SK-N-SH treated with all-trans-retinoic acid at 6 μM for 48 hours (cell line): ENCODE results near the gene PAQR6.

Experiments used
- ATAC-seq: fragments of 200-7000 bp; cut with Tn5 transposase; 3 replicates; pipeline ENCODE4 v1.9.1; 2020; ENCODE audit warnings: mild to moderate bottlenecking, moderate library complexity
- ARNTL ChIP-seq: fragments of 450-650 bp; formaldehyde crosslinking; IDR thresholded peaks from 2 replicates; pipeline ENCODE4 v1.5.0; 2020; ENCODE audit warnings: low read depth, mild to moderate bottlenecking, moderate library complexity, borderline replicate concordance
- BACH2 ChIP-seq: fragments of 250-450 bp; sonication (Bioruptor Pico); IDR thresholded peaks from 2 replicates; pipeline ENCODE4 v1.9.0; 2021; ENCODE audit warnings: mild to moderate bottlenecking, borderline replicate concordance
- CSDC2 ChIP-seq: fragments of 250-450 bp; sonication (Bioruptor Pico); IDR thresholded peaks from 2 replicates; pipeline ENCODE4 v1.5.0; 2020; ENCODE audit warnings: mild to moderate bottlenecking, moderate library complexity
- ESRRG ChIP-seq: fragments of 250-450 bp; sonication (Bioruptor Pico); IDR thresholded peaks from 2 replicates; pipeline ENCODE4 v1.6.1; 2021; ENCODE audit warnings: mild to moderate bottlenecking
- GLIS3 ChIP-seq: fragments of 250-450 bp; sonication (Bioruptor Pico); IDR thresholded peaks from 2 replicates; pipeline ENCODE4 v1.5.0; 2020; ENCODE audit warnings: mild to moderate bottlenecking, moderate library complexity
- ISL1 ChIP-seq: fragments of 250-450 bp; sonication (Bioruptor Pico); IDR thresholded peaks from 2 replicates; pipeline ENCODE4 v2.1.2; 2022; ENCODE audit warnings: mild to moderate bottlenecking, moderate library complexity
- OSR1 ChIP-seq: fragments of 250-450 bp; sonication (Bioruptor Pico); IDR thresholded peaks from 2 replicates; pipeline ENCODE4 v1.8.0; 2022; ENCODE audit warnings: moderate library complexity, mild to moderate bottlenecking, inconsistent platforms
- RARB ChIP-seq: fragments of 250-450 bp; sonication (Bioruptor Pico); IDR thresholded peaks from 2 replicates; pipeline ENCODE4 v1.8.0; 2021; ENCODE audit warnings: mild to moderate bottlenecking, moderate library complexity
- SNAI2 ChIP-seq: fragments of 250-450 bp; sonication (Bioruptor Pico); IDR thresholded peaks from 2 replicates; pipeline ENCODE4 v1.5.0; 2020; ENCODE audit warnings: mild to moderate bottlenecking, moderate library complexity
- TCF4 ChIP-seq: fragments of 250-450 bp; sonication (Bioruptor Pico); IDR thresholded peaks from 2 replicates; pipeline ENCODE4 v1.8.0; 2021; ENCODE audit warnings: mild to moderate bottlenecking, moderate library complexity, borderline replicate concordance
- TOX ChIP-seq: fragments of 250-450 bp; sonication (Bioruptor Pico); IDR thresholded peaks from 2 replicates; pipeline ENCODE4 v1.8.0; 2021; ENCODE audit warnings: mild to moderate bottlenecking, moderate library complexity, borderline replicate concordance
- ZC3H10 ChIP-seq: fragments of 250-450 bp; sonication (Bioruptor Pico); IDR thresholded peaks from 2 replicates; pipeline ENCODE4 v1.5.1; 2021; ENCODE audit warnings: mild to moderate bottlenecking, moderate library complexity
- ZFP3 ChIP-seq: fragments of 250-450 bp; sonication (Bioruptor Pico); IDR thresholded peaks from 2 replicates; pipeline ENCODE4 v1.5.0; 2020; ENCODE audit warnings: mild to moderate bottlenecking, moderate library complexity
- ZFP30 ChIP-seq: fragments of 450-650 bp; formaldehyde crosslinking; IDR thresholded peaks from 2 replicates; pipeline ENCODE4 v1.5.0; 2022; ENCODE audit warnings: mild to moderate bottlenecking, moderate library complexity
- ZNF565 ChIP-seq: fragments of 450-650 bp; formaldehyde crosslinking; conservative IDR thresholded peaks from 2 replicates; pipeline ENCODE4 v1.5.0; 2020; ENCODE audit warnings: low read depth, mild to moderate bottlenecking, moderate library complexity
- ZNF70 ChIP-seq: fragments of 450-650 bp; formaldehyde crosslinking; IDR thresholded peaks from 2 replicates; pipeline ENCODE4 v1.5.0; 2020; ENCODE audit warnings: mild to moderate bottlenecking, moderate library complexity
- ZNF8 ChIP-seq: fragments of 450-650 bp; formaldehyde crosslinking; IDR thresholded peaks from 2 replicates; pipeline ENCODE4 v1.5.0; 2020; ENCODE audit warnings: mild to moderate bottlenecking, moderate library complexity
- TF ChIP-seq, protein P1 (sequence below): fragments of 250-450 bp; sonication (Bioruptor Pico); IDR thresholded peaks from 2 replicates; pipeline ENCODE4 v1.8.0; 2020; ENCODE audit warnings: mild to moderate bottlenecking, moderate library complexity, borderline replicate concordance
- TF ChIP-seq, protein P2 (sequence below): fragments of 250-450 bp; sonication (Bioruptor Pico); IDR thresholded peaks from 2 replicates; pipeline ENCODE4 v1.8.0; 2021; ENCODE audit warnings: low read depth, mild to moderate bottlenecking, moderate library complexity, borderline replicate concordance
- TF ChIP-seq, protein P3 (sequence below): fragments of 250-450 bp; sonication (Bioruptor Pico); IDR thresholded peaks from 2 replicates; pipeline ENCODE4 v1.5.1; 2021; ENCODE audit warnings: mild to moderate bottlenecking, moderate library complexity
- TF ChIP-seq, protein P4 (sequence below): fragments of 250-450 bp; sonication (Bioruptor Pico); IDR thresholded peaks from 2 replicates; pipeline ENCODE4 v1.5.1; 2020; ENCODE audit warnings: low read depth, mild to moderate bottlenecking, moderate library complexity
- TF ChIP-seq, protein P5 (sequence below): fragments of 250-450 bp; sonication (Bioruptor Pico); IDR thresholded peaks from 2 replicates; pipeline ENCODE4 v1.5.0; 2020; ENCODE audit warnings: mild to moderate bottlenecking, moderate library complexity

Gene PAQR6

DNA sequence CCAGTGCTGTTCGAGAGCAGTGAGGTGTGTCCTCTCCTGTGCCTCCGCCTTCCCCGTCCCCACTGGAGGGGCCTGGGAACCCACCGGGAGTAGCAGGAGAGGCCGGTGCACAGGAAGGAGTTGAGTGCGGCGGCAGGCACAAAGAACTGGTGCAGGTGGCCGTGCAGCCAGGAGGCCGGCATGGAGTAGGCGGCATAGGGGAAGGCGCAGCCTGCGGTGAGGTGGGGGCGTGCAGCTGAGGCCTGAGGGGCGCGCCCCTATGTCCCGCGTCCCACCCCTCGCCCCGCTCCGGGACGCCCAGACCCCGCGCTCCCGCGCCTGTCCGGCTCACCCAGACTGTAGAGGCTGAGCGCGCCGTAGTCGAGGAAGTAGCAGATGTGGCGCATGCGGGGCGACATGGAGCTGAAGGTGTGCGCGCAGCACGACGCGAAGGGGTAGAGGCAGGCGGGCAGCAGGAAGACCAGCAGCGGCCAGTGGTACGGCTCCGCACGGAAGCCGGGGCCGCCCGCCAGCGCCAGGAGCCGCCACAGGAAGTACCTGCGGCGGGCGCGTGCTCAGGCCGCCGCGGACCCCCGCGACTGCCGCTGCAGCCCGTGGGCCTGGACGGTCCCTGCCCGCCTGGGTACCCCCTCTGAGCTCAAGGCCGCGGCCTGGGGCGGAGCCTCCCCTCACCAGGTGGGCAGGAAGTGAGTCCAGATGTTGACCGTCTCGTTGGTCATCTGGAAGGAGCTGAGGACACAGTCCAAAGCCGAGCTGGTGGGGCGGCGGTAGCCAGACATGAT is 2.2 kb downstream of the PAQR6 start:
- no peak for TF ChIP-seq ZNF565
- TF ChIP-seq GLIS3 (CRISPR knock-in tag) = no peak
- no peak for TF ChIP-seq ZFP30 (CRISPR knock-in tag)
- TF ChIP-seq, protein P1, sequence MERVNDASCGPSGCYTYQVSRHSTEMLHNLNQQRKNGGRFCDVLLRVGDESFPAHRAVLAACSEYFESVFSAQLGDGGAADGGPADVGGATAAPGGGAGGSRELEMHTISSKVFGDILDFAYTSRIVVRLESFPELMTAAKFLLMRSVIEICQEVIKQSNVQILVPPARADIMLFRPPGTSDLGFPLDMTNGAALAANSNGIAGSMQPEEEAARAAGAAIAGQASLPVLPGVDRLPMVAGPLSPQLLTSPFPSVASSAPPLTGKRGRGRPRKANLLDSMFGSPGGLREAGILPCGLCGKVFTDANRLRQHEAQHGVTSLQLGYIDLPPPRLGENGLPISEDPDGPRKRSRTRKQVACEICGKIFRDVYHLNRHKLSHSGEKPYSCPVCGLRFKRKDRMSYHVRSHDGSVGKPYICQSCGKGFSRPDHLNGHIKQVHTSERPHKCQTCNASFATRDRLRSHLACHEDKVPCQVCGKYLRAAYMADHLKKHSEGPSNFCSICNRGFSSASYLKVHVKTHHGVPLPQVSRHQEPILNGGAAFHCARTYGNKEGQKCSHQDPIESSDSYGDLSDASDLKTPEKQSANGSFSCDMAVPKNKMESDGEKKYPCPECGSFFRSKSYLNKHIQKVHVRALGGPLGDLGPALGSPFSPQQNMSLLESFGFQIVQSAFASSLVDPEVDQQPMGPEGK (CRISPR knock-in tag) = no peak
- no peak for TF ChIP-seq ZC3H10 (CRISPR knock-in tag)
- no peak for TF ChIP-seq OSR1
- TF ChIP-seq, protein P2, sequence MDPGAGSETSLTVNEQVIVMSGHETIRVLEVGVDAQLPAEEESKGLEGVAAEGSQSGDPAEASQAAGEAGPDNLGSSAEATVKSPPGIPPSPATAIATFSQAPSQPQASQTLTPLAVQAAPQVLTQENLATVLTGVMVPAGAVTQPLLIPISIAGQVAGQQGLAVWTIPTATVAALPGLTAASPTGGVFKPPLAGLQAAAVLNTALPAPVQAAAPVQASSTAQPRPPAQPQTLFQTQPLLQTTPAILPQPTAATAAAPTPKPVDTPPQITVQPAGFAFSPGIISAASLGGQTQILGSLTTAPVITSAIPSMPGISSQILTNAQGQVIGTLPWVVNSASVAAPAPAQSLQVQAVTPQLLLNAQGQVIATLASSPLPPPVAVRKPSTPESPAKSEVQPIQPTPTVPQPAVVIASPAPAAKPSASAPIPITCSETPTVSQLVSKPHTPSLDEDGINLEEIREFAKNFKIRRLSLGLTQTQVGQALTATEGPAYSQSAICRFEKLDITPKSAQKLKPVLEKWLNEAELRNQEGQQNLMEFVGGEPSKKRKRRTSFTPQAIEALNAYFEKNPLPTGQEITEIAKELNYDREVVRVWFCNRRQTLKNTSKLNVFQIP = no peak
- no peak for TF ChIP-seq ISL1 (CRISPR knock-in tag)
- TF ChIP-seq TCF4 (CRISPR knock-in tag) = no peak
- no peak for TF ChIP-seq CSDC2 (CRISPR knock-in tag)
- TF ChIP-seq TOX = no peak
- no peak for TF ChIP-seq BACH2
- TF ChIP-seq ESRRG (CRISPR knock-in tag) = no peak
- TF ChIP-seq, protein P3, sequence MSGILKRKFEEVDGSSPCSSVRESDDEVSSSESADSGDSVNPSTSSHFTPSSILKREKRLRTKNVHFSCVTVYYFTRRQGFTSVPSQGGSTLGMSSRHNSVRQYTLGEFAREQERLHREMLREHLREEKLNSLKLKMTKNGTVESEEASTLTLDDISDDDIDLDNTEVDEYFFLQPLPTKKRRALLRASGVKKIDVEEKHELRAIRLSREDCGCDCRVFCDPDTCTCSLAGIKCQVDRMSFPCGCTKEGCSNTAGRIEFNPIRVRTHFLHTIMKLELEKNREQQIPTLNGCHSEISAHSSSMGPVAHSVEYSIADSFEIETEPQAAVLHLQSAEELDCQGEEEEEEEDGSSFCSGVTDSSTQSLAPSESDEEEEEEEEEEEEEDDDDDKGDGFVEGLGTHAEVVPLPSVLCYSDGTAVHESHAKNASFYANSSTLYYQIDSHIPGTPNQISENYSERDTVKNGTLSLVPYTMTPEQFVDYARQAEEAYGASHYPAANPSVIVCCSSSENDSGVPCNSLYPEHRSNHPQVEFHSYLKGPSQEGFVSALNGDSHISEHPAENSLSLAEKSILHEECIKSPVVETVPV = no peak
- no peak for TF ChIP-seq ZNF8 (CRISPR knock-in tag)
- TF ChIP-seq ARNTL (CRISPR knock-in tag) = no peak
- no peak for TF ChIP-seq ZFP3 (CRISPR knock-in tag)
- TF ChIP-seq, protein P4, sequence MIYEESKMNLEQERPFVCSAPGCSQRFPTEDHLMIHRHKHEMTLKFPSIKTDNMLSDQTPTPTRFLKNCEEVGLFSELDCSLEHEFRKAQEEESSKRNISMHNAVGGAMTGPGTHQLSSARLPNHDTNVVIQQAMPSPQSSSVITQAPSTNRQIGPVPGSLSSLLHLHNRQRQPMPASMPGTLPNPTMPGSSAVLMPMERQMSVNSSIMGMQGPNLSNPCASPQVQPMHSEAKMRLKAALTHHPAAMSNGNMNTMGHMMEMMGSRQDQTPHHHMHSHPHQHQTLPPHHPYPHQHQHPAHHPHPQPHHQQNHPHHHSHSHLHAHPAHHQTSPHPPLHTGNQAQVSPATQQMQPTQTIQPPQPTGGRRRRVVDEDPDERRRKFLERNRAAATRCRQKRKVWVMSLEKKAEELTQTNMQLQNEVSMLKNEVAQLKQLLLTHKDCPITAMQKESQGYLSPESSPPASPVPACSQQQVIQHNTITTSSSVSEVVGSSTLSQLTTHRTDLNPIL (CRISPR knock-in tag) = no peak
- no peak for ATAC-seq

DNA sequence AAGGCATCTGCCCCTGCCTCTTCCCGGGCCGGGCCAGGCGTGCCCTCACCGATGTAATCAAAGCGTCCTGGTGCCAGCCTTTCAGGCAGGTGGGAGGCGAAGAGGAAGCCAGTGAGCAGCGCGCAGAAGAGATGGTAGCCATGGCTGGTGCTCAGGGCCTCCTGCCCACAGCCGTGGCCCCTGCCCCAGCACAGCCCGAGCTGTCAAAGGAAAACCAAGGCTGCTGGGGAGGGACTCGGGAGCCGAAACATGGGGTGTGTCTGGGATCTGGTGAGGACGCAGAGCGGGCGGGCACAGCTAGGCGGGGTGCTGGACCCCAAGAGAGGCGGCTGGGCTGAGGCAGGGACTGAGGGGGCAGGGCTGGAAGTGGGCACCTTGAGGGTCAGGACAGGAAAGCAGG is 3.1 kb downstream of the PAQR6 start:
- ATAC-seq = no peak
- TF ChIP-seq, protein P5, sequence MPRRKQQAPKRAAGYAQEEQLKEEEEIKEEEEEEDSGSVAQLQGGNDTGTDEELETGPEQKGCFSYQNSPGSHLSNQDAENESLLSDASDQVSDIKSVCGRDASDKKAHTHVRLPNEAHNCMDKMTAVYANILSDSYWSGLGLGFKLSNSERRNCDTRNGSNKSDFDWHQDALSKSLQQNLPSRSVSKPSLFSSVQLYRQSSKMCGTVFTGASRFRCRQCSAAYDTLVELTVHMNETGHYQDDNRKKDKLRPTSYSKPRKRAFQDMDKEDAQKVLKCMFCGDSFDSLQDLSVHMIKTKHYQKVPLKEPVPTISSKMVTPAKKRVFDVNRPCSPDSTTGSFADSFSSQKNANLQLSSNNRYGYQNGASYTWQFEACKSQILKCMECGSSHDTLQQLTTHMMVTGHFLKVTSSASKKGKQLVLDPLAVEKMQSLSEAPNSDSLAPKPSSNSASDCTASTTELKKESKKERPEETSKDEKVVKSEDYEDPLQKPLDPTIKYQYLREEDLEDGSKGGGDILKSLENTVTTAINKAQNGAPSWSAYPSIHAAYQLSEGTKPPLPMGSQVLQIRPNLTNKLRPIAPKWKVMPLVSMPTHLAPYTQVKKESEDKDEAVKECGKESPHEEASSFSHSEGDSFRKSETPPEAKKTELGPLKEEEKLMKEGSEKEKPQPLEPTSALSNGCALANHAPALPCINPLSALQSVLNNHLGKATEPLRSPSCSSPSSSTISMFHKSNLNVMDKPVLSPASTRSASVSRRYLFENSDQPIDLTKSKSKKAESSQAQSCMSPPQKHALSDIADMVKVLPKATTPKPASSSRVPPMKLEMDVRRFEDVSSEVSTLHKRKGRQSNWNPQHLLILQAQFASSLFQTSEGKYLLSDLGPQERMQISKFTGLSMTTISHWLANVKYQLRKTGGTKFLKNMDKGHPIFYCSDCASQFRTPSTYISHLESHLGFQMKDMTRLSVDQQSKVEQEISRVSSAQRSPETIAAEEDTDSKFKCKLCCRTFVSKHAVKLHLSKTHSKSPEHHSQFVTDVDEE (CRISPR knock-in tag) = no peak
- TF ChIP-seq ZNF8 (CRISPR knock-in tag) (no peak), SNAI2 (CRISPR knock-in tag) (no peak), ESRRG (CRISPR knock-in tag) (no peak), GLIS3 (CRISPR knock-in tag) (no peak), ZC3H10 (CRISPR knock-in tag) (no peak), CSDC2 (CRISPR knock-in tag) (no peak), BACH2 (no peak), RARB (CRISPR knock-in tag) (no peak), ZFP3 (CRISPR knock-in tag) (no peak), TOX (no peak), ZNF70 (CRISPR knock-in tag) (no peak), ARNTL (CRISPR knock-in tag) (no peak), OSR1 (no peak)
- TF ChIP-seq, protein P1 (CRISPR knock-in tag) = no peak
- TF ChIP-seq, protein P3 = no peak
- TF ChIP-seq, protein P2 = no peak
- TF ChIP-seq, protein P4 (CRISPR knock-in tag) = no peak
